Panc1 (cell line): ENCODE results near the gene FRMPD1. TPM values are rescaled to one million over a fixed set of nuclear protein-coding genes. Genes with fewer than 3 reads are reported as not detected.

Experiments
- ATAC-seq: fragments of 200-7000 bp; cut with Tn5 transposase; 2 replicates; pipeline ENCODE4 v1.9.1; 2020; ENCODE audit warnings: mild to moderate bottlenecking, moderate library complexity
- BruUV-seq: library from RNA; stranded (reverse); fragments of 400-500 nt; replicated peaks from 2 replicates; lab custom pipeline; 2021; lab: Mats Ljungman, UMichigan
- CTCF ChIA-PET: fragments of 300-600 bp; sonication (Branson Sonifier 250); formaldehyde crosslinking; loops from one replicate; lab custom pipeline; 2022; ENCODE audit warnings: antibody characterized with exemption; lab: Charles Lee
- POLR2A ChIA-PET: fragments of 300-600 bp; sonication (Branson Sonifier 250); formaldehyde crosslinking; loops from one replicate; lab custom pipeline; 2022; ENCODE audit warnings: antibody characterized with exemption; lab: Charles Lee
- DNase-seq: peaks from one replicate; pipeline ENCODE4 v3.0.0-alpha.2; 2010; ENCODE audit warnings: low read depth, low spot score
- H3K27ac ChIP-seq: 2 replicates; pipeline ENCODE4 v1.5.1; 2011; ENCODE audit warnings: mild to moderate bottlenecking, low read length, inconsistent platforms
- H3K27me3 ChIP-seq: fragments of 200-500 bp; sonication (Bioruptor generic); 2 replicates; pipeline ENCODE4 v1.6.0; 2014; ENCODE audit warnings: low read length, inconsistent platforms; ENCODE audit not compliant: control insufficient read depth, insufficient read depth
- H3K36me3 ChIP-seq: fragments of 200-500 bp; sonication (Bioruptor generic); 2 replicates; pipeline ENCODE4 v1.5.1; 2014; ENCODE audit warnings: inconsistent platforms, mild to moderate bottlenecking, low read length, moderate library complexity; ENCODE audit not compliant: control insufficient read depth, insufficient read depth
- H3K4me1 ChIP-seq: 2 replicates; pipeline ENCODE4 v1.5.1; 2011; ENCODE audit warnings: inconsistent platforms, mild to moderate bottlenecking, low read length, moderate library complexity; ENCODE audit not compliant: control insufficient read depth, insufficient read depth
- H3K4me3 ChIP-seq, 2 experiments: 2 replicates each; pipeline ENCODE4 v1.5.1; 2011 to 2012; ENCODE audit warnings: low read depth in 2 of 2, low read length in 2 of 2, mild to moderate bottlenecking in 2 of 2, inconsistent platforms in 1 of 2, moderate library complexity in 1 of 2
- H3K9me3 ChIP-seq: fragments of 200-500 bp; sonication (Bioruptor generic); 2 replicates; pipeline ENCODE4 v1.5.1; 2014; ENCODE audit warnings: low read depth, mild to moderate bottlenecking, inconsistent platforms, low read length, moderate library complexity; ENCODE audit not compliant: control insufficient read depth, insufficient read depth
- POLR2AphosphoS5 ChIP-seq: IDR thresholded peaks from 2 replicates; pipeline ENCODE4 v1.6.1; 2012; ENCODE audit warnings: mild to moderate bottlenecking, low read depth, low read length, moderate library complexity
- REST ChIP-seq, 2 experiments: IDR thresholded peaks; 2 replicates each; pipeline ENCODE4 v1.6.1; 2011 to 2012; ENCODE audit warnings: low read depth in 2 of 2, control low read depth in 1 of 2, low read length in 1 of 2, mild to moderate bottlenecking in 1 of 2, moderate library complexity in 1 of 2; ENCODE audit not compliant: insufficient read depth in 1 of 2
- SIN3A ChIP-seq: IDR thresholded peaks from 2 replicates; pipeline ENCODE4 v1.6.1; 2012; ENCODE audit warnings: low read depth, mild to moderate bottlenecking, low read length, moderate library complexity, borderline replicate concordance; ENCODE audit not compliant: insufficient read depth
- TCF7L2 ChIP-seq: IDR thresholded peaks from 2 replicates; pipeline ENCODE4 v1.6.1; 2011; ENCODE audit warnings: mild to moderate bottlenecking, low read depth, low read length, inconsistent platforms
- in situ Hi-C: cut with HindIII; loops from 2 replicates; pipeline ENCODE4 v1.10.0; 2016; ENCODE audit warnings: low sequenced_read_pairs, low pct_unique_long_range_greater_than_20kb
- intact Hi-C: fragments of 100-400 bp; cut with micrococcal nuclease; formaldehyde crosslinking; loops from one replicate; pipeline ENCODE4 v1.10.0; 2022; ENCODE audit not compliant: unreplicated experiment
- total RNA-seq: library from RNA; stranded (reverse); gene quantifications from one replicate; pipeline ENCODE4 v1.2.1, GENCODE V29; 2021; ENCODE audit not compliant: unreplicated experiment
- TF ChIP-seq, protein P1 (sequence below): fragments of 450-650 bp; IDR thresholded peaks from 2 replicates; pipeline ENCODE4 v1.5.1; 2017; ENCODE audit warnings: mild to moderate bottlenecking

The FRMPD1 gene
- total RNA-seq, 1 experiment from 2014 or later, result 0.21 TPM

- H3K4me3 ChIP-seq, result no peak overlapping the region
- no peaks in the 10 kb centered on the region for H3K4me1 ChIP-seq
- ChIA-PET CTCF (no interaction called here), POLR2A (no interaction called here)
- DNase-seq, result no peak
- in situ Hi-C loops, result no loop called here
- no peak for TF ChIP-seq POLR2AphosphoS5
- TF ChIP-seq TCF7L2, result no peak
- intact Hi-C loops, result no loop called here
- BruUV-seq, result no TSS peak
- no peaks in the 10 kb centered on the region for H3K36me3 ChIP-seq
- no peak for ATAC-seq
- no peaks in the 10 kb centered on the region for H3K9me3 ChIP-seq
- H3K27me3 ChIP-seq, result no peaks in the 10 kb centered on the region
- no peak overlapping the region for H3K27ac ChIP-seq
Observed at GRCh38 chr9:37624073-37624472, 26.7 kb upstream of the FRMPD1 start.

- DNase-seq (no peak), ATAC-seq (no peak)
- no TSS peak for BruUV-seq
- no peak overlapping the region for H3K4me3 ChIP-seq
- H3K36me3 ChIP-seq, result no peaks in the 10 kb centered on the region
- intact Hi-C loops, result no loop called here
- in situ Hi-C loops, result no loop called here
- no peaks in the 10 kb centered on the region for H3K4me1 ChIP-seq
- POLR2A ChIA-PET, result interaction anchor here (0.6 kb wide), 1 partner anchor 70 kb away, joined by 3 read pairs; no protein-coding TSS in a partner anchor
- no peaks in the 10 kb centered on the region for H3K27me3 ChIP-seq
- H3K27ac ChIP-seq, result no peak overlapping the region
- CTCF ChIA-PET, result no interaction called here
- TF ChIP-seq REST (IDR thresholded peaks at IDR 0.05; ENCODE audit: insufficient read depth in 1 of 2, low read depth in 2 of 2, low read length in 1 of 2) (peak in 1 of 2 experiments; percentile 57; a peak in 2 of 4 replicates), POLR2AphosphoS5 (no peak), TCF7L2 (no peak), SIN3A (no peak)
- TF ChIP-seq, protein P1, sequence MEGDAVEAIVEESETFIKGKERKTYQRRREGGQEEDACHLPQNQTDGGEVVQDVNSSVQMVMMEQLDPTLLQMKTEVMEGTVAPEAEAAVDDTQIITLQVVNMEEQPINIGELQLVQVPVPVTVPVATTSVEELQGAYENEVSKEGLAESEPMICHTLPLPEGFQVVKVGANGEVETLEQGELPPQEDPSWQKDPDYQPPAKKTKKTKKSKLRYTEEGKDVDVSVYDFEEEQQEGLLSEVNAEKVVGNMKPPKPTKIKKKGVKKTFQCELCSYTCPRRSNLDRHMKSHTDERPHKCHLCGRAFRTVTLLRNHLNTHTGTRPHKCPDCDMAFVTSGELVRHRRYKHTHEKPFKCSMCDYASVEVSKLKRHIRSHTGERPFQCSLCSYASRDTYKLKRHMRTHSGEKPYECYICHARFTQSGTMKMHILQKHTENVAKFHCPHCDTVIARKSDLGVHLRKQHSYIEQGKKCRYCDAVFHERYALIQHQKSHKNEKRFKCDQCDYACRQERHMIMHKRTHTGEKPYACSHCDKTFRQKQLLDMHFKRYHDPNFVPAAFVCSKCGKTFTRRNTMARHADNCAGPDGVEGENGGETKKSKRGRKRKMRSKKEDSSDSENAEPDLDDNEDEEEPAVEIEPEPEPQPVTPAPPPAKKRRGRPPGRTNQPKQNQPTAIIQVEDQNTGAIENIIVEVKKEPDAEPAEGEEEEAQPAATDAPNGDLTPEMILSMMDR, result no peak
- H3K9me3 ChIP-seq, result no peaks in the 10 kb centered on the region
Observed at GRCh38 chr9:37625036-37625757, 25.6 kb upstream of the FRMPD1 start.

DNA sequence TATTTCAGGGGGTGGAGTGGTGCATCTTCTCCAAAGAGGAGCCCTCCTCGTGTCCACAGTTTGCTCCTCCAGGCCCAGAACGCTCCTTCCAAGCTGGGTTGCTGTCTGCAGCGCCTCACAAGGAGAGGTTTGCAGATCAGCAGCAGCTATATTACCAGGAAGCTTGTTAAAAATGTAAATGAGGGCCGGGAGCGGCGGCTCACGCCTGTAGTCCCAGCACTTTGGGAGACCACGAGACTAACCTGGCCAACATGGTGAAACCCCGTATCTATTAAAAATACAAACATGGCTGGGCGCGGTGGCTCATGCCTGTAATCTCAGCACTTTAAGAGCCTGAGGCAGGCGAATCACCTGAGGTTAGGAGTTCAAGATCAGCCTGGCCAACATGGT is 25.0 kb upstream of the FRMPD1 start:
- DNase-seq (no peak), ATAC-seq (no peak)
- no peak overlapping the region for H3K27ac ChIP-seq
- ChIA-PET POLR2A (interaction anchor here (0.6 kb wide), 1 partner anchor 70 kb away, joined by 3 read pairs; no protein-coding TSS in a partner anchor), CTCF (no interaction called here)
- no peaks in the 10 kb centered on the region for H3K36me3 ChIP-seq
- H3K9me3 ChIP-seq, result no peaks in the 10 kb centered on the region
- no TSS peak for BruUV-seq
- TF ChIP-seq, protein P1, result no peak
- TF ChIP-seq TCF7L2, result no peak
- TF ChIP-seq SIN3A, result no peak
- no peak for TF ChIP-seq REST (IDR thresholded peaks at IDR 0.05; ENCODE audit: insufficient read depth in 1 of 2, low read depth in 2 of 2, low read length in 1 of 2)
- TF ChIP-seq POLR2AphosphoS5, result no peak
- no peak overlapping the region for H3K4me3 ChIP-seq
- no peaks in the 10 kb centered on the region for H3K4me1 ChIP-seq
- in situ Hi-C loops (no loop called here), intact Hi-C loops (no loop called here)
- H3K27me3 ChIP-seq, result no peaks in the 10 kb centered on the region
